Endothelial cell of hepatic sinusoid (primary cell): ENCODE data around the gene ADPRH.

ENCODE experiments used
- in situ Hi-C: cut with HindIII; loops from 2 replicates; pipeline ENCODE4 v1.10.0; 2017; ENCODE audit warnings: low sequenced_read_pairs

ADPRH gene

DNA sequence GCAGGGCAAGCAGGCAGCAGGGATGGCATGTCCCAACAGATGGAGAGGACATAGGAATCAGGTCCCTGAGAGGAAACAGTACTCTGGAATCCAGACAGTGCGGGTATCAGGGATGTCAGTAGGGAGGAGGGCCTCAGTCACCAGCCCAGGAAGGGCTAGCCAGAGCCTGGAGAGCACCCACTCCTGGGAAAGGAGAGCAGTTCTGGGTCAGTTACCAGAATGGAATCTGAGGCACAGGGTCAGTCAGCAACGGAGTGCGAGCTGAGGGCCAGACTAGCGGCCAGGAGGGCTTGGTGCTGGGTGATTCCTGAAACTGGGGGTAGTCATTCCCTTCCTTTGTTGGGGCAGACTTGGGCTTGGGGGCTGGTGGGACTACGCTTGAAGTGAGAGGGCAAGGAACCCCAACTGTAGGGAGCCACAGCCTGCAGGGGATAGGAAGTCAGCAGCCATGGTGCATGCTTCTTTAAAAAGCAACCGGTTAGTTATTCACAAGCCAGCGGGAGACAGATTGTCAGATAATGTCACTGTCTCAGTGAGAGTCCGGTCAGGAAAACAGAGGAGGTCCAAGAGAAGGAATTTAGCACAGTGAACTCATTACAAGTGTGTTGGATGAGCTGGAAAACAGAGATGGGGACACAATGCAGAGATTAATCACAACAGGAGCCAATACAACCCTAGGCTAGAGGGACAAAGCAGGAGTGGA, 46.3 kb downstream of the ADPRH start:
- in situ Hi-C loops = no loop called here

DNA sequence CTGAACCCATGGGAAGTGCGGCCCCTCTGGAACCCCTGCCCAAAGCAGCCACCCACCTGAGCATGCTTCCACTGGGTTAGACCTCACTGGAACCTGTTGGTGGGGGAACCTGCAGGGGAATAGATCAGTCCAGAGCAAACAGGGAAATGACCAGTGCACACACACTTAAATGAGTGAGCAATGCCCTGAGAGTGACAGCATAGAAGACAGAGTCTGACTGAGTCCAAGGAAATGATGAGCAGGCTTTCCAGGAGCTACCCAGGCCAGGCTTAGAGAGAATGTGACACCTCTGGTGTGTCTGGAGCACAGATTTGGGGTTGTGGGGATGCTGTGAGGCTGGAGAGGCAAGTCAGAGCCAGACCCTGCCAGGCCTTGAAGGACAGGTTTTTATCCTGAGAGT, 46.9 kb downstream of the ADPRH start:
- in situ Hi-C loops = no loop called here

DNA sequence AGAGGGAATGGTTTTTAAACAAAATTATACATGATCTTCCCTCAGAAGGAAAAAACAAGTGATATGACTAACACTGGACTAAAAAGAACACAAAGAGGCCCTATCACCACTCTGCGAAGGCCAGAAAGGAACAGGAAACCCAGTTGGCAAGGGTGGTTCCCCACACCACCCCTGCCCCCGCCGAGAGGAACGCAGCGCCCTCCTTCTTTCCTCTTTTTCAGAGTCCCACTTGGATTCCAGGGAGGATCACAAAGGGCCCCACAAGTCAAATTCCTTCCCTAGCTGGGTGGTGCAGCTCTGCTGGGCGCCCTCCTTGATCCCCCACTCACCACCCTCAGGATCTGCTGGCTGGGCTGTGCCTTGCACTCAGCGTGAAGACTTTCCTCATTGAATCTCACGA, 48.2 kb downstream of the ADPRH start:
- in situ Hi-C loops = no loop called here

DNA sequence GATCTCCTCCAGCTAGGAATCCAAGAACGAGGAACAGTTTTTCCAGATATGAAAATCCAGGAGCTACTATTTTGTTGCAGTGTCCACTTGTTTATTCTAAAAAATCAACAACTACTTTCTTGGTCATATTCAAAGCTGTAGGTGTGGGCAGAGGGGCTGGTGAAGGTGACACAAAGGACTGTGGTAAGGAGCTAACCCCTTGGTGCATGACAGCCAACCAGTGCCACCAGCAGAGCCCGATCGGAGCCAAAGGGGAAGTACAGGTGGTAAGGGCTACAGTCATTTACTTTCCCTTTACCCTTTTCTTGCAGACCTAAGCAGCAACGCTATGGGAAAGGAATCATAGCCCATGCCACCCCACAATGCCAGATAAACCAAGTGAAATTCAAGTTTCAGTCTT, 49.1 kb downstream of the ADPRH start:
- in situ Hi-C loops = no loop called here

DNA sequence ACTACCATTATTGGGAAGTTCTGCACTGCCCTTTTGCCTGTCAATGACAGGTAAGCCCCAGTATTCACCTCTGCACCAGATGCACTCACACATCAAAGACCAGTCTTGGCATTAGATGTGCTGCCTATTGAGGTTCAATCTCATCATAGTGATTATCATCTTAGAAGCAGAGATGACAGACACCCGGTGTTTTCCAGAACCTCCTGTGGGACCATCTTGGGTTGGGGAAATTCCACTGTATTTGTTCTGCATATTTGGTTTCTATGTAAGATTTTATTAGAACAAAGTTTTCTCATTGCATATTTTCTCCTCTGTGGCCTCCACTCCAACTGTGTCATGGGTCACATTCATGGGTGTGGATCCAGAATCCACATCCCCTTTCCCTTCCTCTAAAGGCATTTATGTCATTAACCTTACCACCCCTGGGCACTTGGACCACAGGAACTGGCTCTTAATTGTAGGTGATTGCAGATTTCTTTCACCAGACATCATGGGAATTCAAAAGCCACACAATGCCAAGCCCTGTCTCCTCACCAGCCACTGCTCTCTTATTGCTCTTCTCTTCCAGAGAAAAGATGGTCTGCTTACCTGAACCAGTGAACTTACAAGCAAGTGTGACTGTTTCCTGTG, 49.6 kb downstream of the ADPRH start:
- in situ Hi-C loops = no loop called here

DNA sequence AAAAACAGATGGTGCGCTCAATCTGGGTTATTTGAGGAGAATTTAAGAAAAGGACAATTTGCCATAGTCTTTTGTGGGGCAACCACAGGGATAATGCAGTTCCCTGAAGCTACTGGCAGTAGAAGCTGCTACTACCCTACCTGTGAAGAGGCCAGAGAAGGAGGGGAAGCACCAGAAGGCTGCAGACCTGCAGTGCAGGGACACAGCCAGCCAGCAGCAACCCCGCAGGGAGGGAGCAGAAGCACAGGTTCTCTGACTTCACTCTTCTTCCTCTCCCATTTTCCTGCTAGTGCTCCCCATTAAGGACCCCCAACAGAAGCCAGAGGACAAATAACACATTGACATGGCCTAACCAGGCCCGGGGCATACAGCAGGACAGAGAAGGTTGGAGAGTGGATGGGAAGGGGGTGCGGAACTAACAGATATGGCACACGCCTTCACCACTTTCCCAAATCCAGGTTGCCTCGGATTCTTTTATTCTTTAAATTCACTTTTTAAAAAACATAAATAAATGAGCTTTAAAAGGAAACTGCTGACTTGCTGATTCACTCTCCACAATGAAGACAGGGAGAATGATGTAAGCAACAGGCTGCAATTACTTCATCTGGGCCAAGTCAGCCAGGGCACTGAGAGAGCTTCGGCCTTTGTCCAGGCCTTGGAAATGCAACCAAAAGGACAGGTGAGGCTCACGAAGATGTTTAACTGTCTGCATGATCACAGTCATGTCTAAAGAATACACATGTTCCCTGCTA, 51.0 kb downstream of the ADPRH start:
- in situ Hi-C loops = no loop called here

DNA sequence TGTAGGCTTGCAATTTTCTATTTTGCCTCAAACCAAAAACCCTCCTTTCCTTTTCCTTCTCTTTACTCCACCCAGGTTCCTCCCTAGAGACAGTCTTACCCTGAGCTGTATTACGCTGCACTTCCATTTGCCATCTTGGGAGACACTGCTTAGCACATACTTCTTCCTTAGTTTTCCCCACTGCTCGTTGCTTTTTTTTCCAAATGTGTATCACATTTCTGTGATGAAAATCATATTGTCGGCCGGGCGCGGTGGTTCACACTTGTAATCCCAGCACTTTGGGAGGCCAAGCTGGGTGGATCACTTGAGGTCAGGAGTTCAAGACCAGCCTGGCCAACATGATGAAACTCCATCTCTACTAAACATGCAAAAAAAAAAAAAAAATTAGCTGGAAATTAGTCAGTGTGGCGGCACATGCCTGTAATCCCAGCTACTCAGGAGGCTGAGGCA, 51.6 kb downstream of the ADPRH start:
- in situ Hi-C loops = no loop called here

DNA sequence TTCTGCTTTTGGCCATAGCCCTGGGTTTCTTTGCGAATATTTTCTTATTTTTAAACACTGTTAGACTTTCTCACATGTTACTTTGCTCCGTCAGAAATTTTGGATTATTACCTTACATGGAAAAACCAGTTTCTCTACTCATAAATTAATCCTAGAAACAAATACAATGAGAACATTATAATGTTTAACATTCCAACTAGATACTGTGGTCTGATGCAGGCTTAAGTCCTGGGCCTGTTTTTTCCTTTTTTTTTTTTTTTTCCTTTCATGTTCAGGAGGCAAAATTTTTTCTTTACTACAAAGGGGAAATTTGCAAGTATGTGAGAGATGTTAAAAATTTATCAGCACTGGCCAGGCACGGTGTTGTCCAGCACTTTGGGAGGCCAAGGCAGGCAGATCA, 52.2 kb downstream of the ADPRH start:
- in situ Hi-C loops = no loop called here

DNA sequence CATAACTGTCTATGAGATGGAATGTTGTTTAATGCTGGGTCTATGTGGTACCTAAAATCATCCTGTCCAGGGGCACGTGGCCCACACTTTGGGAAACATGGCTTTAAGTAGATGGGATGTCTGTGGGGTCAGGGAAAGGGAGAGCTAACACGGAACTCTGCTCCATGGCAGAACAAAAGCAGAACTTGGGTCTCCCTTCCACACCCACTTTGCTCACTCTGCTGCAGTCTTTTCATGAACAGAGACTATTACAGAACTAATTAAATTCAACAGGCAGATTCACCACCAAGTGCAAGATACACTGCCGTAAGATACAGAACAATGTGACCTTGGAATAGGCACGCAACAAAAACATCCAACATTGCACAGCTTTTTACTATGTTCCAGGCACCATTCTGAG, 52.9 kb downstream of the ADPRH start:
- in situ Hi-C loops = no loop called here

DNA sequence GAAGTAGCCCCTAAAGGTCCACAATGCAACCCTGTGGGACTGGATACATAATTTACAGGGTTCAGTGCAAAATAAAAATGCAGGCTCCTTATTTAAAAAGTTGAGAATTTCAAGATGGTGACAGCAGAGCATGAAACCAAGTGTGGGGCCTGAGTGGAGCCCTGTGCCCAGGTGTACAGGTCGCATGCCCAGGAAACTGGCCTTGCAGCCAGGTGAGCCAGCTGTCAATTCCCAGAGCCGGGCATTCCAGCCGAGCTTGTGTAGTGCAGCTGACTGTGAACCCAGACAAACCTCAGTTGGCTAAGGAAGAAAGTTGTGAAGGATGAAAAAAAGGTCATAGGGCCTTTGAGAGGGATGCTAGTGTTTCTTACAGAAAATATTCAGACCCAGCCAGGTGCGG, 53.5 kb downstream of the ADPRH start:
- in situ Hi-C loops = no loop called here

DNA sequence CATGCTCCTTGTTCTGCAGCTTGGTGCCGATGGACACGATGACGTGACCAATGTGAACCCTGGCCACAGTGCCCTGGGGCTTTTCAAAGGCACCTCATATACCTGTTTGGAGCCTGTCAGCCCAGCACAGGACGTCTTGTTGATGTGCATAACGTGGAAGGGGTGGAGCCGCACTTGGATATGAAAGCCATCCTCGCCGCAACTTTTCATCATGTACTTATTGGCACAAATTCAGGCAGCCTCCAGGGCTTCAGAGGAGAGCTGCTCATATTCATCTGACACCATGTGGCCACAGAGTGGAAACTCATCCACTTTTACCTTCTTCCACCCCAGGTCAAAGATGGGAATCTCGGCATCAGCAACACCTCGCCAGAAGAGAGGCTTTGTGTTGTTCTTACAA, 56.4 kb downstream of the ADPRH start:
- in situ Hi-C loops = no loop called here

DNA sequence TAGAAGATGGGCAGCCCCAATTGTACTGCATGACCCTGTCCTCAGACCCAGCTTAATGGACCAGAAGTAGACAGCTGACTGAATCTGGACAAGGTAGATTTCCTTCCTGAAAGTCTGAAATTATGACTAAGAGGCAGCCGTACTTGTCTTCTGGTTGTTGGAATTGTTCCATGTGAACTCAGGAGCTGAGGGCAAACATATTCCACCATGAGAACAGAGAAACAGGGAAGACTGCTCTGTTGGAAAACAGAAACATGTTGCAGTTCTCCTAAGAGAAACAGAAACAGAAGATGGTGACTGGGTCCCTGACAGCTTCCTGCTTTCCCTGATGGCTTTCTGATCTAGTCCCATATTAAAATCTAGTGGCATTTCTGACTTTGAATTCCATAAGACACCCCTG, 57.0 kb downstream of the ADPRH start:
- in situ Hi-C loops = no loop called here

DNA sequence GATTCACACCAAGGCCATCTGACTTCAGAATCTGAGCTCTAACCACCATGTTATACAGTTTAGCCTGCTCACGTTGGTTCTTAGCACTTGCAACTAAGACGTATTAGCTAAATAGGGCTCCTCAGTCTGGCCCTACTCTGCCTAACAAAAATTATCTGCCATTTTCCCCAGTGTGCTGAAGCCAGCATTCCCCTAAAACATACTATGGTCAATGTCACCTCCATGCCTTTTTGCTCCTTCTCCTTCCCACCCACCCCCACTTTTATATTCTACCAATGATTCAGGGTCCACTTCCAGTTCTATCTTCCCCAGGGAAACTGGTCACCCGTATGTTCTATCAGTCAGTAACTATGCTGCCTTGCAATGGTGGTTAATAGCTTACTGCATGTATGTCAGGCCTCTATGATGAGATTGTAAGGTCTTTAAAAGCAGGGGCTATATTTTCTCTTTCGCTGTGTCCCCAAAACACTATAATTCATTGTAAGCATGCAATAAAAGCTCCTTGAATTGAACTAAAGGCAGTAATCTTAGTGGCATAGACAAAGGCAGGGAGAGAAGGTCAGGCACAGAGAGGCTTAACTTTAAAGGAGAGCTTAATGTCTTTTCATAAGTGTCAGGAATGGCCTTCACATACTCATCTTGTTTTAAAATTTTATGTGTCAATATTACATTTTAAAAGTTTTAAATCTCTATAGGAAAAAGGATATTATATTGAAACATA, 57.8 kb downstream of the ADPRH start:
- in situ Hi-C loops = no loop called here

DNA sequence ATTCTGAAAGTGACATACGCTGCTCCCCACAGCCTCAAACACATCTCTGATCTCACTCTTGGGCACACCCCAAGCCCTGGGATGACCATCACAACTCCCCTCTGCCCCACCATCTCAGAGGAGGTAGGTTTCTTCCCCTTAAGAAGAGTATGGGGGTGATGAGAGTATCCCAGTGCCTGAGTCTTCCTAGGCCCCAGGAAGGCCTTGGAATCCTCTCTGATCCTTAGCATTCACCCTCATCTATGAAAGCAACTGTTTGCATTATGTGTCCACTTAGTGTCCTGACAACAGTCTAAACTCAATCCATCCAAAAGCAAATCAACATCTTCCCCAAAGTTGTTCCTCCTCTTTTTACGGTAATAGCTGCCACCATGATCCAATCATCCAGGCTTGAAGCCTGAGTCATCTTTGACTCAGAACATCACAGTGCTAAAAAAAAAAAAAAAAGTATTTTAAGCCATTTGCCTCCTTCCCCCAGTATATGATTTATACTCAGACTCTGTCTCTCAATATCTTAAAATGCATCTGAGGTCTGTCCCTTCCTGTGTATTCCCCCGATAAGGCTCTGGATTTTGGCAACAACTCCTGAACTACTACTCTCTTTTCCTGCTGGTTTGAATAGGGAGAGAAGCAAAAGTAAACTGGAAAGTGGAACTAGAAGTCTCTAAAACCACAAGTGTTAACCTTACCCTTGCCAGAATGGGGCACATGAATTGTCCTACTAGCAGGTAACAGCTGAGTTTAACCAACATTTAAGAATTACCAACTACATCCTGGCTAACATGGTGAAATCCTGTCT, 58.6 kb downstream of the ADPRH start:
- in situ Hi-C loops = no loop called here
